ENCODE measurements around the gene NEU4. TPM values are rescaled to one million over a fixed set of nuclear protein-coding genes. Genes with fewer than 3 reads are reported as not detected.

Gene NEU4
- total and polyA plus RNA-seq, 2 donors (not counting 1 experiment from before 2014, with no cell fraction given), result not detected

GRCh38 chr2:241834527-241835210, 25.7 kb downstream of the NEU4 start:
- no peak for DNase-seq (ENCODE audit: low read depth in 2 of 2)
- Histone ChIP-seq H3K27me3 (ENCODE audit: control insufficient read depth, insufficient read depth, low read length) (no peaks in the 10 kb centered on the region), H3K9ac (ENCODE audit: insufficient read depth, low read length) (no peak overlapping the region), H3K4me3 (replicated peaks in 1 of 4; ENCODE audit: control extremely low read depth in 1 of 4, insufficient read depth in 1 of 4, low read depth in 3 of 4, low read length in 4 of 4) (no peak overlapping the region), H3K9me3 (ENCODE audit: control insufficient read depth, insufficient read depth, low read depth, low read length) (no peaks in the 10 kb centered on the region), H3K36me3 (ENCODE audit: control insufficient read depth, insufficient read depth, low read length) (no peaks in the 10 kb centered on the region), H4K20me1 (ENCODE audit: control insufficient read depth, extremely low read depth, insufficient read depth, low read length) (no peaks in the 10 kb centered on the region), H3K4me1 (ENCODE audit: control insufficient read depth, extremely low read depth, insufficient read depth, low read length) (no peaks in the 10 kb centered on the region), H3K79me2 (ENCODE audit: control insufficient read depth, insufficient read depth, low read length) (no peaks in the 10 kb centered on the region), H2AFZ (ENCODE audit: low read length) (no peak overlapping the region), H3K4me2 (ENCODE audit: extremely low read depth, insufficient read depth, low read length) (no peak overlapping the region), H3K27ac (ENCODE audit: insufficient read depth, low read length) (no peak overlapping the region)
- TF ChIP-seq EZH2 (IDR thresholded peaks at IDR 0.05; ENCODE audit: low read length, missing control alignments), result no peak
- TF ChIP-seq, protein P1, sequence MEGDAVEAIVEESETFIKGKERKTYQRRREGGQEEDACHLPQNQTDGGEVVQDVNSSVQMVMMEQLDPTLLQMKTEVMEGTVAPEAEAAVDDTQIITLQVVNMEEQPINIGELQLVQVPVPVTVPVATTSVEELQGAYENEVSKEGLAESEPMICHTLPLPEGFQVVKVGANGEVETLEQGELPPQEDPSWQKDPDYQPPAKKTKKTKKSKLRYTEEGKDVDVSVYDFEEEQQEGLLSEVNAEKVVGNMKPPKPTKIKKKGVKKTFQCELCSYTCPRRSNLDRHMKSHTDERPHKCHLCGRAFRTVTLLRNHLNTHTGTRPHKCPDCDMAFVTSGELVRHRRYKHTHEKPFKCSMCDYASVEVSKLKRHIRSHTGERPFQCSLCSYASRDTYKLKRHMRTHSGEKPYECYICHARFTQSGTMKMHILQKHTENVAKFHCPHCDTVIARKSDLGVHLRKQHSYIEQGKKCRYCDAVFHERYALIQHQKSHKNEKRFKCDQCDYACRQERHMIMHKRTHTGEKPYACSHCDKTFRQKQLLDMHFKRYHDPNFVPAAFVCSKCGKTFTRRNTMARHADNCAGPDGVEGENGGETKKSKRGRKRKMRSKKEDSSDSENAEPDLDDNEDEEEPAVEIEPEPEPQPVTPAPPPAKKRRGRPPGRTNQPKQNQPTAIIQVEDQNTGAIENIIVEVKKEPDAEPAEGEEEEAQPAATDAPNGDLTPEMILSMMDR (conservative IDR thresholded peaks at IDR 0.05 in 1 of 2, IDR thresholded peaks at IDR 0.05 in 1 of 2; ENCODE audit: low read depth in 1 of 2, low read length in 2 of 2), result no peak

GRCh38 chr2:241835611-241836010, 26.6 kb downstream of the NEU4 start:
- Histone ChIP-seq H3K4me2 (ENCODE audit: extremely low read depth, insufficient read depth, low read length) (no peak overlapping the region), H3K9ac (ENCODE audit: insufficient read depth, low read length) (no peak overlapping the region), H2AFZ (ENCODE audit: low read length) (no peak overlapping the region), H3K4me3 (replicated peaks in 1 of 4; ENCODE audit: control extremely low read depth in 1 of 4, insufficient read depth in 1 of 4, low read depth in 3 of 4, low read length in 4 of 4) (no peak overlapping the region), H3K27ac (ENCODE audit: insufficient read depth, low read length) (no peak overlapping the region), H4K20me1 (ENCODE audit: control insufficient read depth, extremely low read depth, insufficient read depth, low read length) (no peaks in the 10 kb centered on the region), H3K4me1 (ENCODE audit: control insufficient read depth, extremely low read depth, insufficient read depth, low read length) (no peaks in the 10 kb centered on the region), H3K9me3 (ENCODE audit: control insufficient read depth, insufficient read depth, low read depth, low read length) (no peaks in the 10 kb centered on the region), H3K79me2 (ENCODE audit: control insufficient read depth, insufficient read depth, low read length) (no peaks in the 10 kb centered on the region), H3K27me3 (ENCODE audit: control insufficient read depth, insufficient read depth, low read length) (no peaks in the 10 kb centered on the region), H3K36me3 (ENCODE audit: control insufficient read depth, insufficient read depth, low read length) (no peaks in the 10 kb centered on the region)
- peak in 1 of 2 donors; percentile 35 for DNase-seq (ENCODE audit: low read depth in 2 of 2)
- no peak for TF ChIP-seq EZH2 (IDR thresholded peaks at IDR 0.05; ENCODE audit: low read length, missing control alignments)
- TF ChIP-seq, protein P1 (conservative IDR thresholded peaks at IDR 0.05 in 1 of 2, IDR thresholded peaks at IDR 0.05 in 1 of 2; ENCODE audit: low read depth in 1 of 2, low read length in 2 of 2), result no peak

DNA sequence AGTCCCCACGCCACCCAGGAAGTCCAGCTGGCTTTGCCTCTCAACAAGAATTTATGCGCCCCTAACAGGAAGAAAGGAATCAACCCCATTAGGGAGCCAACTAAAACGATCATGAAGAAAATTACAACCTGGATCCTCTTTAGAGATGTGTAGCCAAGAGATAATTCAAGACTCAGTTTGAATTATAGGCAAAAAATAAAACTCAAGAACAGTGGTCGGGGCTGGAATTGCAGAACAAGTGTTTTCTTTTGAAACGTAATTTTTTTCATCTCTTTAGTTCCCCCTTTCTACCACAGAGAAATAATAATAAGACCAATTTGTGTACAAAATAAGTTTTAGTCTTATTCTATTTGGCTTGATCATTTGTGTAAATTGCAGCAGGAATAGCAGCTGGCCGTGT, 27.3 kb downstream of the NEU4 start:
- H3K4me2 ChIP-seq (ENCODE audit: extremely low read depth, insufficient read depth, low read length), result no peak overlapping the region
- H3K9me3 ChIP-seq (ENCODE audit: control insufficient read depth, insufficient read depth, low read depth, low read length), result no peaks in the 10 kb centered on the region
- no peak overlapping the region for H3K27ac ChIP-seq (ENCODE audit: insufficient read depth, low read length)
- no peak for DNase-seq (ENCODE audit: low read depth in 2 of 2)
- TF ChIP-seq, protein P1 (conservative IDR thresholded peaks at IDR 0.05 in 1 of 2, IDR thresholded peaks at IDR 0.05 in 1 of 2; ENCODE audit: low read depth in 1 of 2, low read length in 2 of 2), result no peak
- H3K4me1 ChIP-seq (ENCODE audit: control insufficient read depth, extremely low read depth, insufficient read depth, low read length), result no peaks in the 10 kb centered on the region
- H3K79me2 ChIP-seq (ENCODE audit: control insufficient read depth, insufficient read depth, low read length), result no peaks in the 10 kb centered on the region
- H3K36me3 ChIP-seq (ENCODE audit: control insufficient read depth, insufficient read depth, low read length), result no peaks in the 10 kb centered on the region
- no peaks in the 10 kb centered on the region for H3K27me3 ChIP-seq (ENCODE audit: control insufficient read depth, insufficient read depth, low read length)
- H2AFZ ChIP-seq (ENCODE audit: low read length), result no peak overlapping the region
- H3K9ac ChIP-seq (ENCODE audit: insufficient read depth, low read length), result no peak overlapping the region
- H3K4me3 ChIP-seq (replicated peaks in 1 of 4; ENCODE audit: control extremely low read depth in 1 of 4, insufficient read depth in 1 of 4, low read depth in 3 of 4, low read length in 4 of 4), result no peak overlapping the region
- no peaks in the 10 kb centered on the region for H4K20me1 ChIP-seq (ENCODE audit: control insufficient read depth, extremely low read depth, insufficient read depth, low read length)
